Activated B cell treated with CpG ODN at 0.5 μM for 24 hours (primary cell): ENCODE results near the gene RNF144A. TPM values are rescaled to one million over a fixed set of nuclear protein-coding genes. Genes with fewer than 3 reads are reported as not detected.
A peak's percentile ranks its signal among the peaks of the same experiment; 100 is the strongest.

ENCODE experiments used
- ATAC-seq: fragments of 200-7000 bp; cut with Tn5 transposase; one replicate; pipeline ENCODE4 v1.10.0; 2021; ENCODE audit warnings: low read depth, mild to moderate bottlenecking, moderate library complexity
- CTCF ChIA-PET: fragments of 350-600 bp; sonication (Branson Sonifier 250); formaldehyde crosslinking; loops from one replicate; lab custom pipeline; 2021; ENCODE audit warnings: antibody characterized with exemption; lab: Charles Lee
- POLR2A ChIA-PET: fragments of 350-600 bp; sonication (Branson Sonifier 250); formaldehyde crosslinking; loops from one replicate; lab custom pipeline; 2021; ENCODE audit warnings: antibody characterized with exemption; lab: Charles Lee
- DNase-seq: peaks from one replicate; pipeline ENCODE4 v3.0.0; 2022
- H3K27ac Mint-ChIP-seq: one replicate; pipeline ENCODE4 v1.8.0; 2020; ENCODE audit warnings: mixed read lengths
- H3K27me3 Mint-ChIP-seq: one replicate; pipeline ENCODE4 v1.8.0; 2021; ENCODE audit warnings: mixed read lengths
- H3K36me3 Mint-ChIP-seq: one replicate; pipeline ENCODE4 v1.8.0; 2021; ENCODE audit warnings: low read depth, mixed read lengths
- H3K4me1 Mint-ChIP-seq: one replicate; pipeline ENCODE4 v1.8.0; 2021; ENCODE audit warnings: mixed read lengths
- H3K4me3 Mint-ChIP-seq: one replicate; pipeline ENCODE4 v1.8.0; 2020; ENCODE audit warnings: mild to moderate bottlenecking, mixed read lengths
- H3K9me3 Mint-ChIP-seq: one replicate; pipeline ENCODE4 v1.8.0; 2020; ENCODE audit warnings: mixed read lengths
- intact Hi-C: fragments of 100-400 bp; cut with micrococcal nuclease; formaldehyde crosslinking; loops from one replicate; pipeline ENCODE4 v1.15.1; 2024
- total RNA-seq: library from RNA; stranded (reverse); gene quantifications from 2 replicates; pipeline ENCODE4 v1.2.3, GENCODE V29; 2022
- TF ChIP-seq, protein P1 (sequence below): fragments of 200-600 bp; IDR thresholded peaks from one replicate; pipeline ENCODE4 v1.8.0; 2022; ENCODE audit warnings: antibody characterized with exemption, mild to moderate bottlenecking

RNF144A gene
- total RNA-seq, 1 donor from 2014 or later = 0.89 TPM

DNA sequence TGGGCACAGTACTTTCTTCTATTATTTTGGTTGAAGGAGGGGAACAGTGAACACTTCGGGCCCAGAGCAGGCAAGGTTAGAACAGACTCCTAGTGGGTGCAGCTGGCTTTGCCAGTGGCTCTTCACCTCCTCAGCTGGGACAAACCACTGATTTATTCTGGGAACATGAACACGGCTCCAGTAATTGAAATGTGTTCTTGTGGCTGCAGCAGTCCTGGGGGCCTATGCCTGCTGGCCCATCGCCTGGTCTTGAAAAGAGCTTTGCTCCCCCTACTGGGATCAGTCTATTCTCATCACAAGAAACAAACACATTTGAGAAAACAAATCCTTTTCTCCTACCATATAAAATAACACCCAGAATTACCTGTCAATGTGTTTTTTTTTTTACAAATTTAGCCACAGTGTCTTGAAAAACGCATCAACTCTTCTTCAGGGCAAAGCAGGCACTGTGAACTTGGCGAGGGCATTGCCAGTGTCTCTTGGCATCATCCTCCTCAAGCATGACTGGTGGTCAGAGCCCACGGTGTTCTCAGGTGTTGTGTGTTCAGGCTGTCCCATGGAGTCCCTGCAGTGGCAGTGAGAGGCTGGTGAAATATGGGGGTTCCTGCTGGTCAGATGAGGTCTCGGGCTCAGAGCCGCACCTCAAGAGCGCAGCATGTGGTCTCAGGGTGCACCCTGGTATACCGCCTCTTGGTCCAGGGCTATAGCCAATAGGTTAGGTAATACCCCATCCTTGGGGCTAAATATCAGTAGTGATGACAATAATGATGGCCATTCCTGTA, 51.3 kb downstream of the RNF144A start:
- intact Hi-C loops = no loop called here
- no peaks in the 10 kb centered on the region for H3K9me3 Mint-ChIP-seq
- no peaks in the 10 kb centered on the region for H3K27me3 Mint-ChIP-seq
- no peak for DNase-seq
- ATAC-seq = no peak
- POLR2A ChIA-PET = no interaction called here
- no peaks in the 10 kb centered on the region for H3K36me3 Mint-ChIP-seq
- TF ChIP-seq, protein P1, sequence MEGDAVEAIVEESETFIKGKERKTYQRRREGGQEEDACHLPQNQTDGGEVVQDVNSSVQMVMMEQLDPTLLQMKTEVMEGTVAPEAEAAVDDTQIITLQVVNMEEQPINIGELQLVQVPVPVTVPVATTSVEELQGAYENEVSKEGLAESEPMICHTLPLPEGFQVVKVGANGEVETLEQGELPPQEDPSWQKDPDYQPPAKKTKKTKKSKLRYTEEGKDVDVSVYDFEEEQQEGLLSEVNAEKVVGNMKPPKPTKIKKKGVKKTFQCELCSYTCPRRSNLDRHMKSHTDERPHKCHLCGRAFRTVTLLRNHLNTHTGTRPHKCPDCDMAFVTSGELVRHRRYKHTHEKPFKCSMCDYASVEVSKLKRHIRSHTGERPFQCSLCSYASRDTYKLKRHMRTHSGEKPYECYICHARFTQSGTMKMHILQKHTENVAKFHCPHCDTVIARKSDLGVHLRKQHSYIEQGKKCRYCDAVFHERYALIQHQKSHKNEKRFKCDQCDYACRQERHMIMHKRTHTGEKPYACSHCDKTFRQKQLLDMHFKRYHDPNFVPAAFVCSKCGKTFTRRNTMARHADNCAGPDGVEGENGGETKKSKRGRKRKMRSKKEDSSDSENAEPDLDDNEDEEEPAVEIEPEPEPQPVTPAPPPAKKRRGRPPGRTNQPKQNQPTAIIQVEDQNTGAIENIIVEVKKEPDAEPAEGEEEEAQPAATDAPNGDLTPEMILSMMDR = no peak
- H3K27ac Mint-ChIP-seq = no peak overlapping the region
- H3K4me1 Mint-ChIP-seq = no peaks in the 10 kb centered on the region
- no peak overlapping the region for H3K4me3 Mint-ChIP-seq
- CTCF ChIA-PET = no interaction called here

DNA sequence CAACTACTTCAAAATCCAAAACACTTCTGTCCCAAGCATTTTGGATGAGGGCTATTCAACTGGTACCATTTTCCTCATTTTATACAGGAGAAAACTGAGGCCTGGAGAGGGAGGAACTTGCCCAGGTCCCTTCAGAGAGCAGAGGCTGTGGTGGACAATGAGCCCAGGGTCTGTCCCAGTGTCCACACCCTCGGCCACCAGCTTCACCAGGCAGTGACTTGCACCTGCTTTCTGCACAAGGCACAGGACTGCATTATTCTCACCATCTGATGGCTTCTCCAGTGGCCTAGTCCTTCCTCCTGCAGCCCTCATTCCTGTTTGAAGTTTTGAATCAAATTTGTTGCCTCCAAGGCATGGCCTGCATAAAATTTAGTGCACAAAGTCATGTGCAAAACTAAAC, 53.3 kb downstream of the RNF144A start:
- H3K4me1 Mint-ChIP-seq = no peaks in the 10 kb centered on the region
- DNase-seq = no peak
- TF ChIP-seq, protein P1 = no peak
- ChIA-PET POLR2A (no interaction called here), CTCF (no interaction called here)
- no peaks in the 10 kb centered on the region for H3K27me3 Mint-ChIP-seq
- no peak overlapping the region for H3K4me3 Mint-ChIP-seq
- no peaks in the 10 kb centered on the region for H3K36me3 Mint-ChIP-seq
- H3K27ac Mint-ChIP-seq = no peak overlapping the region
- no peaks in the 10 kb centered on the region for H3K9me3 Mint-ChIP-seq
- intact Hi-C loops = no loop called here
- no peak for ATAC-seq

DNA sequence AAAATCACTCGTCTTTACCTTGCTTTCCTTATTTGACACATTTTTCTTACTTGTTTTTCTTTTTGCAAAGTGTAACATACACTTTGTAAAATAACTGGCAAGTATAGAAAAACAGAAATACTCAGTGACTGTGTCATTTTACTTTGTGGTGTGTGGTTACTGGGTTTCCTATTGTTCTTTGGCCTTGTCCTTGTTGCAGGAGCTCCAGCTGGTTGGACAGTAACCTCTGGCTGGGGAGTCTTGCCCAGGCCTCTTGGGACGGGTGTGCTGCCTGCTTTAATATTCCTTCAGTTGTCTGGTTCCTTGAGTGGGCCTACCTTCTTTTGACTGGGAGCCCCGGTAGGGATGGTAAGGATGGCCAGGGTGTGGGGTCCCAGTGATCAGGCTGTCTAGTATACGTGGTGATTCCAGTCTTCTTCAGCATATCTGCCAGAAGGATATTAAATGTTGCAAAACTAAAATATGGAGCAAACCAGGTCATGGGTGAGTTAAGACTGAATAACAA, 53.8 kb downstream of the RNF144A start:
- intact Hi-C loops = no loop called here
- H3K4me3 Mint-ChIP-seq = no peak overlapping the region
- POLR2A ChIA-PET = no interaction called here
- no peaks in the 10 kb centered on the region for H3K9me3 Mint-ChIP-seq
- H3K27ac Mint-ChIP-seq = peak overlapping the region; percentile 37
- DNase-seq (no peak), ATAC-seq (no peak)
- H3K27me3 Mint-ChIP-seq = no peaks in the 10 kb centered on the region
- TF ChIP-seq, protein P1 = no peak
- no peaks in the 10 kb centered on the region for H3K36me3 Mint-ChIP-seq
- H3K4me1 Mint-ChIP-seq = no peaks in the 10 kb centered on the region
- CTCF ChIA-PET = no interaction called here

DNA sequence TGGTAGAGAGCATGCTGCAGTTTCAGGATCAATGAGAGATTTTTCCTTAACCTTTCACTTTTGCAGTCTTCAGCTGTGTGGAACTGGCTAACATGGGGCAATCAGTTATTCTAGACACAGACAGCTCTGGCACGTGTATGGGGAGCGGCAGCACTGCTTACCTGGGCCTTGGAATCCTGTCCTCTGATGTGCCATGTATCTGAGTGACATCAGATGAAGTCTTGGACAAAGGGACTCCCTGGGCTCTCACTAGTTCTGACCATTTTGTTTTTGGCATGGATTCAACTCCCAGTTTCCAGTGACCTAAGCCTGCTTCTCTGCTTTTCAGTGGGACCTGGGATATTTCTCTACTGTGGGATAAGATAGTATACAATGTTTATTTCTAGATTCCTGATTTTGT, 54.3 kb downstream of the RNF144A start:
- no peaks in the 10 kb centered on the region for H3K9me3 Mint-ChIP-seq
- no peak for ATAC-seq
- CTCF ChIA-PET = no interaction called here
- no peak overlapping the region for H3K4me3 Mint-ChIP-seq
- intact Hi-C loops = no loop called here
- no peak overlapping the region for H3K27ac Mint-ChIP-seq
- no peaks in the 10 kb centered on the region for H3K4me1 Mint-ChIP-seq
- DNase-seq = no peak
- H3K27me3 Mint-ChIP-seq = no peaks in the 10 kb centered on the region
- H3K36me3 Mint-ChIP-seq = no peaks in the 10 kb centered on the region
- POLR2A ChIA-PET = no interaction called here
- TF ChIP-seq, protein P1 = no peak

DNA sequence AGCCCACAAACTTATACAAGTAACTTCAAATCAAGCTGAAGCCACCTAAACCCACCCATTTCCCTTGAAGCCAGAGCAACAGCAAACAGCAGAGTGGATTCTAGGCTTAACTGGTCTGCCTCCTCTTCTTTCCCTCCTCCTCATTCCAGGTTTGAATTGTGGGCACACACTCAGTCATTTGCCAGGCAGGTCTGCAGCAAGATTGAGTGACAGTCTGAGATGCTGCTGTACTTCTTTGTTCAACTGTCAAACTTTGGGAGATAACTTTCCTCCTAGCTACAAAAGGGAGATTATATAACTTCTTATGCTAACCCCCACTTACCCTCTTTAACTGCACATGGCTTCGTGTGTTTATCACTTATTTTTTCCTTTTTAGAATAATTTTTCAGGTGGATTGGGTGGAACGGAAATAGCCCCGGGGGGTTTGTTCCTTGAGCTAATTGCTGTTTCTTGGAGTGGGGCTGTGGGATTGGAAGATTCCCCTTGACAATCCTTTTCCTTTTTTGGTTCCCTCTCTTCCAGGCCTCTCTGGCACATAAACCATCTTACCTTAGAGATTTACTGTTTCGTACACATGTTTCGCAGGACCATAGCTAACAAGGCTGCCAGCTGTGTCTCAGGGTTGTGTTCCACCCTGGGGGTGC, 55.0 kb downstream of the RNF144A start:
- Mint-ChIP-seq H3K4me1 (no peaks in the 10 kb centered on the region), H3K27me3 (no peaks in the 10 kb centered on the region), H3K27ac (no peak overlapping the region), H3K36me3 (no peaks in the 10 kb centered on the region), H3K4me3 (no peak overlapping the region), H3K9me3 (no peaks in the 10 kb centered on the region)
- ATAC-seq (no peak), DNase-seq (no peak)
- intact Hi-C loops = no loop called here
- CTCF ChIA-PET = no interaction called here
- POLR2A ChIA-PET = no interaction called here
- TF ChIP-seq, protein P1 = no peak
